Immature natural killer cell (primary cell): ENCODE results near the gene RAPGEF5. TPM values are rescaled to one million over a fixed set of nuclear protein-coding genes. Genes with fewer than 3 reads are reported as not detected.

Experiments used
- DNase-seq, 3 donors: peaks; one replicate each; pipeline ENCODE4 v3.0.0; 2022; ENCODE audit warnings: mixed read lengths in 1 of 3
- H3K27ac Mint-ChIP-seq, 6 donors: one replicate each; pipeline ENCODE4 v1.8.0; 2020; ENCODE audit warnings: mixed read lengths in 6 of 6, mild to moderate bottlenecking in 5 of 6, inconsistent platforms in 4 of 6, moderate library complexity in 3 of 6
- H3K27me3 Mint-ChIP-seq, 3 donors: one replicate each; pipeline ENCODE4 v1.8.0; 2020 to 2021; ENCODE audit warnings: low read depth in 3 of 3, mild to moderate bottlenecking in 3 of 3, mixed read lengths in 3 of 3, moderate library complexity in 3 of 3, inconsistent platforms in 1 of 3
- H3K36me3 Mint-ChIP-seq, 3 donors: one replicate each; pipeline ENCODE4 v1.8.0; 2020; ENCODE audit warnings: mixed read lengths in 3 of 3, inconsistent platforms in 2 of 3, mild to moderate bottlenecking in 2 of 3
- H3K4me1 Mint-ChIP-seq, 2 donors: one replicate each; pipeline ENCODE4 v1.8.0; 2020; ENCODE audit warnings: inconsistent platforms in 2 of 2, mild to moderate bottlenecking in 2 of 2, mixed read lengths in 2 of 2, moderate library complexity in 1 of 2
- H3K4me3 Mint-ChIP-seq, 5 donors: one replicate each; pipeline ENCODE4 v1.8.0; 2020; ENCODE audit warnings: mild to moderate bottlenecking in 5 of 5, mixed read lengths in 5 of 5, inconsistent platforms in 3 of 5, moderate library complexity in 3 of 5
- H3K9me3 Mint-ChIP-seq, 6 donors: one replicate each; pipeline ENCODE4 v1.8.0; 2020; ENCODE audit warnings: mild to moderate bottlenecking in 6 of 6, mixed read lengths in 6 of 6, inconsistent platforms in 4 of 6, moderate library complexity in 3 of 6
- polyA plus RNA-seq, 3 donors: library from polyadenylated mRNA; unstranded; fragments of 300-500 nt; fragmentation: Illumina TruSeq; gene quantifications; one replicate each; pipeline ENCODE4 v1.2.3, GENCODE V29; 2021

RAPGEF5 gene
- polyA plus RNA-seq, 3 donors from 2014 or later, result 0.11 TPM; not detected in 2

- no peaks in the 10 kb centered on the region for H3K9me3 Mint-ChIP-seq
- H3K4me3 Mint-ChIP-seq, result no peak overlapping the region
- H3K36me3 Mint-ChIP-seq, result no peaks in the 10 kb centered on the region
Observed at GRCh38 chr7:22275661-22276060, 81.3 kb downstream of the RAPGEF5 start.

DNA sequence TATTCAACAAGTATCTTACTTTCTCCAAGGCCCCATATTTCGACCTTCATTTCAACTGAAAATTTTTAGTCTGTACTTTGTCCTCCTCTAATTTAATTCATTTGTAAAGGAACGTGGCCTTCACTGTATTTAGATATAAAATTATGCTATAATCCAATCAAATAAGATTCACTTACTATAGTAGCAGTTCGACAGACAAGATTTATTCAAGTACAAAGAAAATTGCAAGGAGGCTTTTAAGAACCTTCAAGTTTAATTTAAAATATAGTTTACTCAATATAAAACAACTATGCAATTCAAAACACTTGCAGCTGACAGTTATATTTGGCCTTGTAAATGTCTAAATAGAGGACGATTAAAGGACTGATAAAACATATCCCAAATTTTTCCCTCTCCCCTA is 85.6 kb downstream of the RAPGEF5 start:
- Mint-ChIP-seq H3K36me3 (no peaks in the 10 kb centered on the region), H3K9me3 (no peaks in the 10 kb centered on the region), H3K27me3 (peaks cover 0 to 8% (median 4%) of the 10 kb centered on the region in 3 donors), H3K27ac (no peak overlapping the region), H3K4me3 (no peak overlapping the region), H3K4me1 (no peaks in the 10 kb centered on the region)
- DNase-seq, result no peak

More at GRCh38 chr7:22275661-22276060, 81.3 kb downstream of the RAPGEF5 start:
- peaks cover 0 to 2% (median 0%) of the 10 kb centered on the region in 3 donors for H3K27me3 Mint-ChIP-seq
- no peak overlapping the region for H3K27ac Mint-ChIP-seq
- no peak for DNase-seq
- H3K4me1 Mint-ChIP-seq, result no peaks in the 10 kb centered on the region

DNA sequence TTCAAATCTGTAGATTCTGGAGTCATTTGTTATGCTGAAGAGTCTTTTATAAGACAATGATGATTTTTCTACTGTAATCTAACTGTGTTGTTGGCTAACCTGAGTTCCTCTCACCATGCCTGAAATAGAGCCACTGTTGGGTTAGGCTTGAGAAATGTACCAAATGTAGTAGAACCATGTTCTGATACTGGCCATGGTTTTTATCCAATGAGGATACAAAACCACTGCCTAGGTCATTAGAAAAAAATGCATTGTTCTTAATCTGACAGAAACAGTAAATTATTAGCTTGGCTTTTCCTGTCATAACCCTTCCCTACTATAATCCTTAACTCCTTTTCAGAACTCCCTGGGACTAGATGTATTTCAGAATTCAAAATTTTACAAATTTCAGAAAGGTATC is 86.6 kb downstream of the RAPGEF5 start:
- DNase-seq, result no peak
- H3K27ac Mint-ChIP-seq, result no peak overlapping the region
- no peaks in the 10 kb centered on the region for H3K36me3 Mint-ChIP-seq
- no peak overlapping the region for H3K4me3 Mint-ChIP-seq
- no peaks in the 10 kb centered on the region for H3K9me3 Mint-ChIP-seq
- peaks cover 0 to 8% (median 3%) of the 10 kb centered on the region in 3 donors for H3K27me3 Mint-ChIP-seq
- H3K4me1 Mint-ChIP-seq, result no peaks in the 10 kb centered on the region

DNA sequence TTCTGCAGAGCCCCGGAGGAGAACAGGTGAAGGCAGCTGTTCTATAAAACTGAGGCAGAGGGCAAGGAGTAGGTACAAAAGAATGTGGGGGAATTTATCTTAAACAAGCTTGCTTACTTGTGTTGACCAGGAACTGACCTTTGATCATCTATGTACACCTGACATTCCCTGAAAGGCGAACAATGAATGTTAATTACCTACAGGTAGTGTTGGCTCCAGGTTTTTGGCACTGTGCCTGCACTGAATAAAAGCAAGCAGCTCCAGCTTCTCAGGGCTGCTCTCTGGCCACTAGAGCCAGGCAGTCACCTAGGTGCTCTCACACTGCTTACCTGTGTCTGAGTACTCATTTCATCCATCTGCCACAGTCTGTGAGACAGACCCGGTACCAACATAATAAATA is 87.0 kb downstream of the RAPGEF5 start:
- Mint-ChIP-seq H3K4me1 (no peaks in the 10 kb centered on the region), H3K9me3 (no peaks in the 10 kb centered on the region), H3K4me3 (no peak overlapping the region), H3K27ac (no peak overlapping the region), H3K27me3 (peaks cover 0 to 8% (median 3%) of the 10 kb centered on the region in 3 donors), H3K36me3 (no peaks in the 10 kb centered on the region)
- no peak for DNase-seq

DNA sequence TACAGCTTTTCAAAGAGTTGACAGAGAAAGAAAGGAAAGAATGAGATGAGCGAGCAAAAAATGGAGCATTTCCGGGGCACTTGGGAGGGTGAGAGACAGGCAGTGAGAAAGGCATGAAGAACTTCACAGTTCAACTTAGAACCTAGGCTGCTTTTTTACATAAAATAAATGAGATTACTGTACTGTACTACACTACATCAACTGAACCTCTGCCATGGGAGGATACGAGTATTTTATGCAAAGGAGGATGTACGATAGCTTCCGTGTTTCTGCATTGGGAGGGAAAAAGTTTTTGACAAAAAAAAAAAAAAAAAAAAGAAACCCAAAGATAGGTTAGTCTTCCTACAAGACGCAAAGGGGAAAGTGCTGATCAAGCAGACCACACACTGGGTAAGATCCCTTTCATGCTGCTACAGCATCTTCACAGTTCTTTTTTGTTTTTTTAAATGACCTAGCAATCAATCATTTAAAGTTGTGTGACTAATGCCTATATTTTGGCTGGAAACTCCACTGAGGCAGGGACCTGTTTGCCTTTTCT is 88.0 kb downstream of the RAPGEF5 start:
- no peaks in the 10 kb centered on the region for H3K36me3 Mint-ChIP-seq
- no peaks in the 10 kb centered on the region for H3K4me1 Mint-ChIP-seq
- H3K9me3 Mint-ChIP-seq, result no peaks in the 10 kb centered on the region
- no peak overlapping the region for H3K4me3 Mint-ChIP-seq
- no peak for DNase-seq
- H3K27me3 Mint-ChIP-seq, result peaks cover 0 to 8% (median 3%) of the 10 kb centered on the region in 3 donors
- H3K27ac Mint-ChIP-seq, result no peak overlapping the region

DNA sequence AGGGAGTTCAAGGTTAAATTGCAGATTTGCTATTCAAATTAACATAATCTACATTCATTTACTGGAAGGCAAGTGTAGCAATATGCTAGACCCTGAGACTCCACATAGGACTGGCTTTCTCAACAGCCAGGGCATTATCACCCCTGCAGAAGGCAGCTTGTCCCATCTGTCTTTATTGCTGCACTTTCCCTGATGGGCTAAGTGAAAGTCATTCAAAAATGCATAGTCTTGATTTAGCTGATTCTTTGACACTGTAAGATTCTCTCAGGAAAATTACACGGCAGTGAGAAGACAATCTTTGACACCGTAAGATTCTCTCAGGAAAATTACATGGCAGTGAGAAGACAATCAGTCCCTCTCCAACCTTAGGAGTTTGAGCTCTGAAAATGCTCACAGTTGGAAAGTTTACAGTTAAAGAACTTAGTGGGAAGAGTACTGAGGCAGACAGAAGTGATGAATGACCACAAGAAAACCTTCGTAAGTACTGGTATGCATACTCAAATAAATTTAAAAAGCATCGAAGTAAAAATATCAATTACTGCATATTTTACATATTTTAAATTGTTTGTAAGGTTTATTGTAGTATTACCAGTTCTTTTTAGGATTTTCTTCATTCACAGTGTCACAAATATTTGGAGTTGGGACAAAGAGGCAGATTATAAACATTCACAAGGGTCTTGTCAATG is 88.9 kb downstream of the RAPGEF5 start:
- no peaks in the 10 kb centered on the region for H3K4me1 Mint-ChIP-seq
- no peak for DNase-seq
- no peaks in the 10 kb centered on the region for H3K9me3 Mint-ChIP-seq
- peaks cover 0 to 8% (median 3%) of the 10 kb centered on the region in 3 donors for H3K27me3 Mint-ChIP-seq
- H3K36me3 Mint-ChIP-seq, result no peaks in the 10 kb centered on the region
- no peak overlapping the region for H3K27ac Mint-ChIP-seq
- H3K4me3 Mint-ChIP-seq, result no peak overlapping the region

GRCh38 chr7:22262538-22262937 is 94.4 kb downstream of the RAPGEF5 start:
- no peak overlapping the region for H3K4me3 Mint-ChIP-seq
- H3K36me3 Mint-ChIP-seq, result no peaks in the 10 kb centered on the region
- H3K4me1 Mint-ChIP-seq, result no peaks in the 10 kb centered on the region
- DNase-seq, result no peak
- no peak overlapping the region for H3K27ac Mint-ChIP-seq
- peaks cover 0 to 5% (median under 1%) of the 10 kb centered on the region in 3 donors for H3K27me3 Mint-ChIP-seq
- no peaks in the 10 kb centered on the region for H3K9me3 Mint-ChIP-seq

- Mint-ChIP-seq H3K27me3 (peaks cover 0 to 11% (median 0%) of the 10 kb centered on the region in 3 donors), H3K9me3 (peaks cover 0 to 3% (median 0%) of the 10 kb centered on the region in 6 donors), H3K36me3 (no peaks in the 10 kb centered on the region), H3K4me1 (no peaks in the 10 kb centered on the region), H3K27ac (no peak overlapping the region), H3K4me3 (no peak overlapping the region)
- no peak for DNase-seq
Observed at GRCh38 chr7:22256541-22257096, 100.3 kb downstream of the RAPGEF5 start.

DNA sequence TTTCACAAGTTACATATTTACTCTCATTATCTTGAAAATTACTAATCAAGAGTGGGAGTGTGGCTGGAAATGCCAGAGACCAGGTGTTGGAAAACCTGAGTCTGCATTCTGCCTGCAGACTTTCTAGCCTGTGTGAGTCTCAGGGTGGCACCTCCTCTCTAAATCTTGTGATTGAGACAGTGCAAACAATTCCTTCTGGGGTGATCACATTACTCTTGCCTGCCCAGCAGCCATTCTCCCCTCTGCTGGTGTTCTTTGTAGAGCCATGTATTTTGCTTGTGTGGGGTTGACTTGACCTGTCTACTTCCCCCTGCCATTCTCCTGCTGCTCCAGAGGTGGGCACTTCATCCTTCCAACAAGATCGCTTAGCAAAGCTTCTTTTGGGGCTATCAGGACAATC is 101.1 kb downstream of the RAPGEF5 start:
- Mint-ChIP-seq H3K4me3 (no peak overlapping the region), H3K36me3 (no peaks in the 10 kb centered on the region), H3K4me1 (no peaks in the 10 kb centered on the region), H3K27me3 (peaks cover 0 to 11% (median 0%) of the 10 kb centered on the region in 3 donors), H3K27ac (no peak overlapping the region), H3K9me3 (peaks cover 0 to 3% (median 0%) of the 10 kb centered on the region in 6 donors)
- DNase-seq, result no peak

GRCh38 chr7:22255342-22255741 is 101.6 kb downstream of the RAPGEF5 start:
- Mint-ChIP-seq H3K36me3 (no peaks in the 10 kb centered on the region), H3K4me1 (no peaks in the 10 kb centered on the region), H3K4me3 (no peak overlapping the region), H3K27me3 (peaks cover 0 to 13% (median 0%) of the 10 kb centered on the region in 3 donors), H3K9me3 (peaks cover 0 to 3% (median 0%) of the 10 kb centered on the region in 6 donors), H3K27ac (no peak overlapping the region)
- no peak for DNase-seq

GRCh38 chr7:22252936-22253536 is 103.9 kb downstream of the RAPGEF5 start:
- Mint-ChIP-seq H3K4me3 (no peak overlapping the region), H3K36me3 (no peaks in the 10 kb centered on the region), H3K27ac (no peak overlapping the region), H3K27me3 (peaks cover 0 to 12% (median 0%) of the 10 kb centered on the region in 3 donors), H3K9me3 (peaks cover 0 to 3% (median 0%) of the 10 kb centered on the region in 6 donors), H3K4me1 (no peaks in the 10 kb centered on the region)
- DNase-seq, result no peak

GRCh38 chr7:22252016-22252415 is 104.9 kb downstream of the RAPGEF5 start:
- Mint-ChIP-seq H3K4me3 (no peak overlapping the region), H3K27ac (no peak overlapping the region), H3K9me3 (peaks cover 0 to 3% (median 0%) of the 10 kb centered on the region in 6 donors), H3K27me3 (peaks cover 0 to 8% (median 0%) of the 10 kb centered on the region in 3 donors), H3K4me1 (no peaks in the 10 kb centered on the region), H3K36me3 (no peaks in the 10 kb centered on the region)
- no peak for DNase-seq

- H3K27ac Mint-ChIP-seq, result no peak overlapping the region
- no peaks in the 10 kb centered on the region for H3K4me1 Mint-ChIP-seq
- peaks cover 0 to 6% (median 2%) of the 10 kb centered on the region in 3 donors for H3K27me3 Mint-ChIP-seq
- DNase-seq, result no peak
- H3K4me3 Mint-ChIP-seq, result no peak overlapping the region
- peaks cover 0 to 3% (median 0%) of the 10 kb centered on the region in 6 donors for H3K9me3 Mint-ChIP-seq
- H3K36me3 Mint-ChIP-seq, result no peaks in the 10 kb centered on the region
Observed at GRCh38 chr7:22251281-22251680, 105.7 kb downstream of the RAPGEF5 start.

DNA sequence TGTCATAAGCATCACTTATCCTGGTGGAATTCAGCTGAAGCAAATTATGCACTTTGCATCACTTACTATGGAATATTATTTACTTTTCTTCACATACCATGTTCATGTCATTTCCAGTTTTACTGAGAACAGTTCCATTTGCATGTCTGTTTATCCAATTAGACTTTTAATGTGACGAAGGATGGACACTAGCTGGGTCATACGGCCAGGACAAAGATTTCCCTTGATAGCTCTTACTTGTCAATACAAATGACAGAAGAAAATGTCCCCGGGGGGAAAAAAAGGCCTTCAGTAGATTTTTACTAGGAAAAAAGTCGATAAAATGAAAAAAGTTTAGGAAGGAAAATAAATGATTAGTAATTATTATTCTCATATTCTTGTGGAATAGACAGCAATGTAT is 106.6 kb downstream of the RAPGEF5 start:
- Mint-ChIP-seq H3K36me3 (no peaks in the 10 kb centered on the region), H3K27ac (no peak overlapping the region), H3K4me1 (no peaks in the 10 kb centered on the region), H3K9me3 (peaks cover 0 to 3% (median 0%) of the 10 kb centered on the region in 6 donors), H3K4me3 (no peak overlapping the region), H3K27me3 (peaks cover 0 to 4% (median 2%) of the 10 kb centered on the region in 3 donors)
- DNase-seq, result no peak
